MG63 (cell line): Measurements from ENCODE around the gene MGST2. TPM values are rescaled to one million over a fixed set of nuclear protein-coding genes. Genes with fewer than 3 reads are reported as not detected.

Experiments
- DNase-seq: peaks from one replicate; pipeline ENCODE4 v3.0.0-alpha.2; 2020
- H3K27me3 ChIP-seq: fragments of 250-450 bp; sonication (Bioruptor Pico); 2 replicates; pipeline ENCODE4 v1.5.1; 2020; ENCODE audit warnings: mild to moderate bottlenecking, moderate library complexity
- H3K36me3 ChIP-seq: fragments of 250-450 bp; sonication (Bioruptor Pico); 2 replicates; pipeline ENCODE4 v1.5.1; 2020; ENCODE audit warnings: mild to moderate bottlenecking, moderate library complexity
- H3K4me3 ChIP-seq: fragments of 250-450 bp; sonication (Bioruptor Pico); 2 replicates; pipeline ENCODE4 v1.5.1; 2020; ENCODE audit warnings: mild to moderate bottlenecking, moderate library complexity
- H3K9me3 ChIP-seq: fragments of 250-450 bp; sonication (Bioruptor Pico); 2 replicates; pipeline ENCODE4 v1.5.1; 2020; ENCODE audit warnings: mild to moderate bottlenecking, moderate library complexity
- total RNA-seq: library from RNA; depleted of rRNA; stranded (reverse); fragments of >200 nt; shearing (Covaris generic); gene quantifications from 2 replicates; pipeline ENCODE4 v1.2.3, GENCODE V29; 2014; ENCODE audit warnings: low replicate concordance

MGST2 gene
- total RNA-seq, 1 experiment from 2014 or later, result 10.5 TPM

DNA sequence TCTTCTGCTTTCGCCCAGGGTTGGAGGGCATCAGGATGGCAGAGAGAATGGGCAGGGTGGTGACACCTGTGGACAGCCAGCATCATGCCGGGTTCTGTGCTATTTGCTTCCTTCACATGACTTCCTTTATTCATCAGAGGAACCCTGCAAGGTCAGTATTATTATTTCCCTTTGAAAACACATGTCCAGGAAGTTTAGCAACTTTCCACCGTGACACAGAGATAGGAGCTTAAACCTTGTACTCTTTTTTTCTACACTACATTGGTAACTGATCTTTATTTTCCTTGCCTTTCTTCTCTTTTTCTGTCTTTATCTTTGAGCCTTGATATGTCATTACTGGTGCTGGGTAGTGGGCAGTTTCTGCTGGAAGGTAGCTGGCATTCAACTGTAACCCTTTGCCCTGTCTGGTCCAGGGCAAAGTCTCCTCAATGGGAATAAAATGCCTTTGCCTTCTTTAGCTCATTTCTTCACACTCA lies 5.0 kb upstream of the MGST2 start:
- DNase-seq, result no peak
- Histone ChIP-seq H3K27me3 (no peaks in the 10 kb centered on the region), H3K36me3 (no peaks in the 10 kb centered on the region), H3K4me3 (no peak overlapping the region), H3K9me3 (no peaks in the 10 kb centered on the region)

DNA sequence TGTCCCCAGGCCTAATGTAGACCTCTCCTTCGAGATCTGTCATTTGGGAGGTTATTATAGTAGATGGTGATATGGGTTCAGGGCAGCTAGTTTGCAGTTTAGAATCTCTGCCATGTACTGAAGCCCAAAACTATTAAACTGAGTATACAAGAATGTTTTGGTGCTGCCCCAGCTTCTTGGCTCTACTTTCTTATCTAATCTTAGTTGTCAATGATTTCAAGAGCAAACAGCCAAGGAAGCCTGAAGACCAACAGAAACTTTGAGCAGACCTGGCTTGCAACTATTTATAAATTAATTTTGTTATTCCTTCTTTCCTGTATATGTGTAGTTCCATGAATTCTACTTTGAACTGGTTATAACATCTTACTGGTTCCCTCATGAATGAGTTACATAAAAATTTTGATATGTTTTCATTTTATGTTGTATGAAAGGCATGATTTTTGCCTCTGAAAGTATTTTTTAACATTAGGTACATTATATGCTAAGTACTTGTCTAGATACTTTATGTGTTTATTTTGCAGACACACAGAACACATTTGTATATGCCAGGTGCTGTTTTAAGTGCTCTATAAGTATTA lies 2.0 kb upstream of the MGST2 start:
- DNase-seq, result no peak
- Histone ChIP-seq H3K27me3 (no peaks in the 10 kb centered on the region), H3K9me3 (no peaks in the 10 kb centered on the region), H3K36me3 (no peaks in the 10 kb centered on the region), H3K4me3 (no peak overlapping the region)

DNA sequence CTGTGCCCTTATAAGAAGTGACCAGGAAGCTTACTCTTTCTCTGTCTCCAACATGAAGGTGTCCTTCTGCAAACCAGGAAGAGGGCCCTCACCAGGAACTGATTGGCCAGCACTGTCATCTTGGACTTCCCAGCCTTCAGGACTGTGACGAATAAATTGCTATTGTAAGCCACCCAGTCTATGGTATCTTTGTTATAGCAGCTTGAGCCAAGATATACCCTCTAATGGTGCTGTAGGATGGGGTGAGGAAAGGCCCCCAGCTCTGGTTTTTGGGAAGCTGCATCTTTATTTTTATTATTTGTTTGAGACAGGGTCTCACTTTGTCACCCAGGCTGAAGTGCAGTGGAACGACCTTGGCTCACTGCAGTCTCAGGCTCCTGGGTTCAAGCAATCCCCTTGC lies 1.2 kb upstream of the MGST2 start:
- Histone ChIP-seq H3K27me3 (no peaks in the 10 kb centered on the region), H3K36me3 (no peaks in the 10 kb centered on the region), H3K9me3 (no peaks in the 10 kb centered on the region), H3K4me3 (no peak overlapping the region)
- no peak for DNase-seq

DNA sequence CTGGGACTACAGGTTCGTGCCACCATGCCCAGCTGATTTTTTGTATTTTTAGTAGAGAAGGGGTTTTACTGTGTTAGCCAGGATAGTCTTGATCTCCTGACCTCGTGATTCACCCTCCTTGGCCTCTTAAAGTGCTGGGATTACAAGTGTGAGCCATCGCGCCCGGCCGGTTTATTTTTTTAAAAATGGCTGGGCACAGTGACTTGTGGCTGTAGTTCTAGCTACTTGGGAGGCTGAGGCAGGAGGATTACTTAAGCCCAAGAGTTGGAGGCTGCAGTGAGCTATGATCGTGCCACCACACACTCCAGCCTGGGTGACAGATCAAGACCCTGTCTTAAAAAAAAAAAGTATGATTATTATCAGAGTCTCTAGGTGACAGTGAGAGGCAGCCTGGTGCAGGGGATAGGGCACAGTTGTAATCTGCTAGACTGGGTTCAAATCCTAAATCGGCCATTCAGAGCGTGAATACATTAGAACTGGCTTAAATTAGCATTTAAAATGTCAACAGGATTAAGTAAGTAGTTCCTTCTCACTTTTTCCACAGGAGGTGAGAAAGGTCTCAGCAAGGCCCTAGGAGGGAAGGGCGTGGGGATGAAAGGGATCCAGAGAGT lies 435 bp upstream of the MGST2 start:
- H3K4me3 ChIP-seq, result peak overlapping the region; percentile 56
- H3K9me3 ChIP-seq, result no peaks in the 10 kb centered on the region
- DNase-seq, result peak; percentile 51
- no peaks in the 10 kb centered on the region for H3K36me3 ChIP-seq
- no peaks in the 10 kb centered on the region for H3K27me3 ChIP-seq

DNA sequence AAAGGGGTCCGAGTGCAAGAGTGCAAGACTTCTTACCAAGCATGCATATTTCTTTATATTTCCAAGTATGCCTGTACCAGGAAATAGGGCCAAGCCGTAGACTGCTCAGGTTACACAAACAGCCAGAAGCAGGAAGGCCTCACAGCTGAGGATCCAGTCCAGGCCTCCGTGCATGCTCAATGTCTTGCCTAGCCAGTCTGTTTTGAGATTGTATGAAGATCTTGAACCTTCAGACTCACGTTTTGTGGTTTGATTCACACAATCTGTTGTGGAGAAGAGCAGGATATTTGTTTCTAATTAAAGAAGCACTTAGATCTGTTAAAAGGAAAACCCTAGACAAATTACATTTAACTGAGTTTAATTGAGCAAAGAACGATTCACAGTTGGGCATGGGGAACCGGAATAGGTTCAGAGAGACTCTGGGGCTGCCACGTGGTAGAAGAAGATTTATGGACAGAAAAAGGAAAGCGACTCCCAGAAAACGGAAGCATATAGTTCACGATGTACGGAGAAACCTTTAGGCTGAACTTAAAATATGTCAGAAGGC lies 1.2 kb downstream of the MGST2 start:
- no peaks in the 10 kb centered on the region for H3K9me3 ChIP-seq

DNA sequence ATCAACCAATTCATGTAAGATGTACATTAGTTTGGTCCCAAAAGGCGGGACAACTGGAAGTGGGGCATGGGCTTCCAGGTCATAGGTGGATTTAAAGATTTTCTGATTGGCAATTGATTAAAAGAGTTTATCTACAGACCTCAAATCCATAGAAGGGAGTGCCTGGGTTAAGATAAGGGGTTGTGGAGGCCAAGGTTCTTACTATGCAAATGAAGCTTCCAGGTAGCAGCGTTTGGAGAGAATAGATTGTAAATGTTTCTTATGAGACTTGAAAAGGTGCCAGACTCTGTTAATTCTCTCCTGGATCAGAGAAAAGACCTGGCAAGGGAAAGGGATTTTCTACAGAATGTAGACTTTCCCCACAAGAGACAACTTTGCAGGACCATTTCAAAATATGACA lies 2.4 kb downstream of the MGST2 start:
- H3K36me3 ChIP-seq, result no peaks in the 10 kb centered on the region
- no peak for DNase-seq

More for the DNA sequence above, 1.2 kb downstream of the MGST2 start:
- H3K36me3 ChIP-seq, result no peaks in the 10 kb centered on the region
- H3K27me3 ChIP-seq, result no peaks in the 10 kb centered on the region
- peak; percentile 7 for DNase-seq
- peak overlapping the region; percentile 56 for H3K4me3 ChIP-seq

DNA sequence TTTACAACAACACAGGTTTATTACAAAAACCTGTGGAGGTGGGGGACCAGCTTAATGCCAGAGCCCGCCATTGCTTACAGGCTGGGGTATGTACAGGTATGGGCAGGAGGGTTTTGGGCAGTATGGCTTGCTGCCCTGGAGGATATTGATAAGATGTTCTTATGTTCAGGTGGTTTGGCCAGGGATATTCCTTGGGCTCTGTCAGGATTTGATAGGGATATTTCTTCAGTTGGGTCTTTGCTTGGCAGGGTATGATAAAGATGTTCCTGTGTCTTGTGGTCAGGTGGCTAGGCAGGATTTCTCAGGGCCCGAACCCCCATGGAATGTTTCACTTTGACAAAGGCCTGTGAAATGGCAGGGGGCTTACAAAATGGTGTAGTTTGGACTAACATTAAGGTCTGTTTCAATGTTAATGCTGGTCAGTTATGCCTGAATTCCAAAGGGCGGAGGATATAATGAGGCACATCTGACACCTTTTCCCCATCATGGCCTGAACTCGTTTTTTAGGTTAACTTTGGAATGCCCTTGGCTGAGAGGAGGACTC lies 3.1 kb downstream of the MGST2 start:
- DNase-seq, result no peak
- no peaks in the 10 kb centered on the region for H3K27me3 ChIP-seq
- no peak overlapping the region for H3K4me3 ChIP-seq
- H3K36me3 ChIP-seq, result no peaks in the 10 kb centered on the region
- no peaks in the 10 kb centered on the region for H3K9me3 ChIP-seq

More for the DNA sequence above, 2.4 kb downstream of the MGST2 start:
- H3K9me3 ChIP-seq, result no peaks in the 10 kb centered on the region
- H3K27me3 ChIP-seq, result no peaks in the 10 kb centered on the region
- no peak overlapping the region for H3K4me3 ChIP-seq

DNA sequence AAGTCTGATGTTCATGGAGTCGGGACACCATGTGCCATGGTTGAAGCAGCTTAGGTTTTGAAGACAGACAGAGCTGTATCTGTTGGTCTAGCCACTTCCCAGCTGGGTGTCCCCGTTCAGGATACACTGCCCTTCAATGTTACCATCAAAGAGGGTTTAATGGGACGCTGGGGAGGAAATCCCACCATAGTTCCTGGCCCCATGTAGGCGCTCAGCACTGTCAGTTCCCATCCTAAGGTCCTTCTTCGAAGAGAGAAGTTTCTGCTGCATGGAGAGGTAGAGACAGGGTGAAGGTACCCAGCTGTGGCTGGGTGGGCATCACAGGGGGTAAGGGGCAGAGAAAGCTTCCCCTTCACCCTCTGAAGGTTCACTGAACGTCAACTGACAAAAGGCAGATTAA lies 3.7 kb downstream of the MGST2 start:
- no peak for DNase-seq
- Histone ChIP-seq H3K4me3 (no peak overlapping the region), H3K9me3 (no peaks in the 10 kb centered on the region), H3K36me3 (no peaks in the 10 kb centered on the region), H3K27me3 (no peaks in the 10 kb centered on the region)

DNA sequence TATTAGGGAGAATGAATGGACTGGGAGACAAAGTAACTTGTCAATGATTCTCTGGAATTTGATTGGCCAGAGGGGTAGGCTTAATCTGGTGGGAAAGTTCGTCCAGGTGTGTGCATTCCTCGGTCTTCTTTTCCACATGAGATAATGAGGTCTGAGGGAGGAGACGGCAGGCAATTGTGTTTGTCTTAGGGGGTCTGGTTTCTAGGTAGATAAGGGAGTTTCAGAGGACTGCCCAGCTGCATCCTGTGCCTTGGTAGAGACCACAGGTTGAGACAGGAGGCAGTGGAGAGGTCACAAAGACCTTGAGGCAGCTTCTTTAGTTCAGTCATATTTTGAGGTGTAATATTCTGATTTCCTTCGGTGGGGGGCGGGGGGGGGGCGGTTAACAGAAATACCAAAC lies 4.3 kb downstream of the MGST2 start:
- Histone ChIP-seq H3K4me3 (no peak overlapping the region), H3K9me3 (no peaks in the 10 kb centered on the region), H3K27me3 (no peaks in the 10 kb centered on the region), H3K36me3 (no peaks in the 10 kb centered on the region)
- no peak for DNase-seq

DNA sequence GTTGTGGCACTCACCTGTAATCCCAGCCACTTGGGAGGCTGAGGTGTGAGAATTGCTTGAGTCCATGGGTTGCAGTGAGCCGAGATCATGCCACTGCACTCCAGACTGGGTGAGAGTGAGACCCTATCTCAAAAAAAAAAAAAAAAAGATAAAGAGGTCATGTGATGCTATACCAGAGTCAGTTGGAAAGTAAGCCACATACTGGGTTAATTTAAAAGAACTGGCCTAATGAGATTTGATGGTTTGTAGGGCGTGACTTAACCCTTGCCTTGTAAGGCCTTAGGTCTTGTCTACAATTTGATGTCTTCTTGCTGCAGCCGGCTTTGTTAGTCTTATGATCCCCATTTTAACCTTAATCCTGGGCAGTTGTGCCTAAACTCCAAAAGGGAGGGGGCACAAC lies 5.2 kb downstream of the MGST2 start:
- DNase-seq, result no peak

DNA sequence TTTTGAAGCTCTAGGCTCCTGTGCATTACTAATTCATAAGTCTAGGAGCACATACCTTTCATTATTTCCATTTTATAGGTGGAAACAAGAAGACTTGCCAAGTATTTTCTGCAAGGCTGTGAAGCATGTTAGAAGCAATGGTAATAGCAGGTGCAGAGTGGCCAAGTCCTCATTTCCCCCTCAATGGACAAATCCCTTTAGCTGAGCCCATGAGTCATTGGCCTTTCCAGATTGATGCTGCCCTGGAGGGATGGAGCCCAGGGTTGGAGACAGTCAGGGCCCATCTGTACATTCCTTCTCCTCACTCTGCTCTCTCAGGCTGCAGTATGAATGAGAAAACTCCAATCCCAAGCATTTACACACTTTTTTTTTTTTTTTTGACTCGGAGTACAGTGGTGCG lies 6.6 kb downstream of the MGST2 start:
- Histone ChIP-seq H3K27me3 (no peaks in the 10 kb centered on the region), H3K36me3 (no peaks in the 10 kb centered on the region), H3K4me3 (no peak overlapping the region), H3K9me3 (no peaks in the 10 kb centered on the region)
- DNase-seq, result no peak

More for the DNA sequence above, 5.2 kb downstream of the MGST2 start:
- Histone ChIP-seq H3K4me3 (no peak overlapping the region), H3K27me3 (no peaks in the 10 kb centered on the region), H3K9me3 (no peaks in the 10 kb centered on the region), H3K36me3 (no peaks in the 10 kb centered on the region)

DNA sequence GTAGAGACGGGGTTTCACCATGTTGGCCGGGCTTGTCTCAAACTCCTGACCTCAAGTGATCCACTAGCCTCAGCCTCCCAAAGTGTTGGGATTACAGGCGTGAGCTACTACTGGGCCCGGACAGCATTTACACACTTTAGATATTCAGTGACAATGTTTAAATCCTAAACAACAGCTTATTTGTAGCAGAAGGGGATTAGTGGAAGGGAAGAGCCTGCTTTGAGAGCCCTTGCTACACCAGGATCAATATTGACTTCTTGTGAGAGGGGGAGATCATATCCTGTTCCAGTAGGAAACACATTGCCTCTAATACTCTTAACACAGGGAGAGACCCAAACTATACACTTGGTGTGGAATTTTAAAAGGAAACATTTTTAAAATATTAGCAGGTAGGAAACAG lies 7.1 kb downstream of the MGST2 start:
- no peaks in the 10 kb centered on the region for H3K9me3 ChIP-seq
- no peaks in the 10 kb centered on the region for H3K27me3 ChIP-seq
- H3K36me3 ChIP-seq, result no peaks in the 10 kb centered on the region
- DNase-seq, result no peak
- no peak overlapping the region for H3K4me3 ChIP-seq

DNA sequence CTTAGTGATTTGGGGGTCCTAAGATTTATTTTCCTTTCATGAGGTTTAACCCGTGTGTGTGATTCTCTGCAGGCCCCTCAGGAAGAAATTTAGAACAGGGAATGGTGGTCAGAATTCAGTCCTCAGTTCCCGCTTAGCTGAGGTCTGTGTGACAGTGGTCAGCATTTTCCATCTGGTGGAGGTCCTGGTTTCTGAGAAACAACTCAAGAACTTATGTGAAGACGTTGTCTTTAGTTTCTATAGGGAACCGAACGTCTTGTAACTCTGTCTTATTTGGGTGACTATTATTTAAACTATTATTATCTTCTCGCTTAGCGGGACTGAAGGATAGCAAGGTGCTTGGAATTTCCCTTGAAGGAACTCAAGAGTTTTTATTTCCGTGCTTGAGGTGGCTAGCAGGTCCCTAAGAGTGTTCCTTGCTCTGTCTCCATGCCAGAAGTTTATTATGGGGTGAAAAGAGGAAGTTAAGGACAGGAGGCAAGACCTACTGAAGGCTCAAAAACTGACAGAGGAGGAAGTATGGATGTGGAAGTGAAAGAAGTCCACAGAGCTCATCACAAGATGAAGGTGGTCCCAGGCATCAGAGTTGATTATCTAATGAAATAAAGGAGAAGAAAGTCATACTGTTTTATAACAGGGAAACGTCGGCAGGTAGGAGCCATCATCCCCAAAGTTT lies 9.4 kb downstream of the MGST2 start:
- DNase-seq, result no peak
- Histone ChIP-seq H3K27me3 (no peaks in the 10 kb centered on the region), H3K9me3 (no peaks in the 10 kb centered on the region), H3K4me3 (no peak overlapping the region), H3K36me3 (no peaks in the 10 kb centered on the region)

DNA sequence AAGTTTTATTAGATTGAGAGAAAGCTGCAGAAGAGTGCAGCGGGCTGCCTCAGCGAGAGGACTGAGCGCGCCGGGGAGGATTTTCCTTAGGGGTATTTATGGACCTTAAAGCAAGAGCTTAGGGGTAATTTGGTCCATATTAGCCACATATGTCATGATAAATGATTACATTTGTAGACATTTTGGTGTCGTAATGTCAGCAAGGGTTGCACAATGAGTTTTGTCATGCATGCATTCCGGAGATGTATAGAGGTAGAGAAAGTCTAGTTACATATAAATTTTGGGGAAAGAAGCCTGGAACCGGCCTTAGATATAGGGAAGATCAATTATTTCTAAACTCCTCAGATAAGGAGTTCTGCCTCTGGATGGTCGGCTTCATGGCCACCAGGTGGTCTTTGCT lies 10.0 kb downstream of the MGST2 start:
- no peak overlapping the region for H3K4me3 ChIP-seq
- no peaks in the 10 kb centered on the region for H3K9me3 ChIP-seq
- no peaks in the 10 kb centered on the region for H3K27me3 ChIP-seq
- DNase-seq, result no peak
- H3K36me3 ChIP-seq, result no peaks in the 10 kb centered on the region

DNA sequence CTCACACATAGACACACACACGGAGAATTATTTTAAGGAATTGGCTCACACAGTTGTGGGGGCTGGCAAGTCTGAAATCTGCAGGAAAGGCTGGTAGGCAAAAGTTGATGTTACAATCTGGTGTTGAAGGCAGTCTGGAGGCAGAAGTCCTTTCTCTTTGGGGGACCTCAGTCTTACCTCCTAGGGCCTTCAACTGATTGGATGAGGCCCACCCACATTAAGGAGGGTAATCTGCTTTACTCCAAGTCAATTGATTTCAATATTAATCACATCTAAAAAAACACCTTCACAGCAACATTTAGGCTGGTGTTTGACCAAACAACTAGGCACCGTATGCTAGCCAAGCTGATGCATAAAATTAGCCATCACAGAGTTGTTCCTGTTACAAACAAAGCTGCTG lies 10.7 kb downstream of the MGST2 start:
- H3K4me3 ChIP-seq, result no peak overlapping the region
- H3K36me3 ChIP-seq, result no peaks in the 10 kb centered on the region
- no peaks in the 10 kb centered on the region for H3K9me3 ChIP-seq
- no peaks in the 10 kb centered on the region for H3K27me3 ChIP-seq
- DNase-seq, result no peak

DNA sequence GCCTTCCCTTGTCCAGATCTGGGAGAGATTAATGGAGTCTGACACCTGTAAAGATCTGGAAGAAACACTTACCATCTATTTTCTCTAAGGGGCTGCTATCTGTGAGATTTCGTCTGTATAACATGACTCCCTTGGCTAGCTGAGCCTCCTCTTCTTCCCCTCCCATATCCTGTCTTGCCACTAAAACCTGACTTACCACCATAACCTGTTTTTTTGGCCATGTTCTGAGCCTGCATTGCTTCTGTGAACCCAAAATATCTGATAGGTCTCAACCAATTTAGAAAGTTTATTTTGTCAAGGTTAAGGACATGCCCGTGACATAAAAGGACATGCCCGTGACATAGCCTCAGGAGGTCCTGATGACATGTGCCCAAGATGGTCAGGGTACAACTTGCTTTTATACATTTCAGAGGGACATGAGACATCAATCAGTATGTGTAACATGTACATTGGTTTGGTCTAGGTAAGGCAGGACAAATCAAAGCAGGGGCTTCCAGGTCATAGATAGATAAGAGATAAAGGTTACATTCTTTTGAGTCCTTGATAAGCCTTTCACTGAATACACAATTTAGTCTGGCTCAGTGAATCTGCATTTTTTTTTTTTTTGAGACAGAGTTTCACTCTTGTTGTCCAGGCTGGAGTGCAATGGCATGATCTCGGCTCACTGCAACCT lies 11.4 kb downstream of the MGST2 start:
- H3K27me3 ChIP-seq, result no peaks in the 10 kb centered on the region
- DNase-seq, result no peak
- H3K9me3 ChIP-seq, result no peaks in the 10 kb centered on the region
- H3K36me3 ChIP-seq, result no peaks in the 10 kb centered on the region
- H3K4me3 ChIP-seq, result no peak overlapping the region

DNA sequence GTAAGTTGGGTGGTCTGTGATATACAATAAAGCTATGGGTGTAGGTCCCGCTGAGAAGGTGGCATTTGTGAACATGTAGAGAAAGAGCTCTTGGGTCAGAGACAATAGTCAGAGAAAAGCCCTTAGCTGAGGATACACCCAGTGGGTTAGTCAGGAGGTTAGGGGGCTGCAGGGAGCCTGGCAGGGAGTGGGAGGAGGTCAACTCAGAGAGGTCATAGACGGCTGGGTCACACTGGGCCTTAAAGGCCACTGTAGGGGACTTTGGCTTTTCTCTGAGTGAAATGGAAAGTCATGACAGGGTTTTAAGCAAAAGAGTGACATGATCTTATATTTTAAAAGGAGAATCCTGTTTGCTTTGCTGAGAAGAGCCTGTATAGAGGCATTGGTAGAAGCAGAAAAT lies 16.7 kb downstream of the MGST2 start:
- no peaks in the 10 kb centered on the region for H3K9me3 ChIP-seq
- no peak for DNase-seq
- H3K36me3 ChIP-seq, result no peaks in the 10 kb centered on the region
- no peaks in the 10 kb centered on the region for H3K27me3 ChIP-seq
- no peak overlapping the region for H3K4me3 ChIP-seq
